OCI-LY1 (cell line): ENCODE measurements around the gene MAD1L1.

ENCODE experiments used
- CTCF ChIP-seq: fragments of 200-600 bp; sonication (generic), shearing (Covaris generic); IDR thresholded peaks from 2 replicates; pipeline ENCODE4 v1.5.1; 2017; ENCODE audit warnings: mild to moderate bottlenecking, antibody characterized with exemption, low read length, moderate library complexity, mixed read lengths
- EZH2 ChIP-seq: fragments of 200-600 bp; sonication (generic), shearing (Covaris generic); IDR thresholded peaks from 2 replicates; pipeline ENCODE4 v1.8.0; 2017; ENCODE audit warnings: borderline replicate concordance, mixed run types, mild to moderate bottlenecking, antibody characterized with exemption, low read length, moderate library complexity, mixed read lengths

- TF ChIP-seq CTCF (no peak), EZH2 (no peak)
Observed at GRCh38 chr7:2055956-2056355, 176.8 kb downstream of the MAD1L1 start.
